Measurements from ENCODE around the gene GABARAPL2.

DNA sequence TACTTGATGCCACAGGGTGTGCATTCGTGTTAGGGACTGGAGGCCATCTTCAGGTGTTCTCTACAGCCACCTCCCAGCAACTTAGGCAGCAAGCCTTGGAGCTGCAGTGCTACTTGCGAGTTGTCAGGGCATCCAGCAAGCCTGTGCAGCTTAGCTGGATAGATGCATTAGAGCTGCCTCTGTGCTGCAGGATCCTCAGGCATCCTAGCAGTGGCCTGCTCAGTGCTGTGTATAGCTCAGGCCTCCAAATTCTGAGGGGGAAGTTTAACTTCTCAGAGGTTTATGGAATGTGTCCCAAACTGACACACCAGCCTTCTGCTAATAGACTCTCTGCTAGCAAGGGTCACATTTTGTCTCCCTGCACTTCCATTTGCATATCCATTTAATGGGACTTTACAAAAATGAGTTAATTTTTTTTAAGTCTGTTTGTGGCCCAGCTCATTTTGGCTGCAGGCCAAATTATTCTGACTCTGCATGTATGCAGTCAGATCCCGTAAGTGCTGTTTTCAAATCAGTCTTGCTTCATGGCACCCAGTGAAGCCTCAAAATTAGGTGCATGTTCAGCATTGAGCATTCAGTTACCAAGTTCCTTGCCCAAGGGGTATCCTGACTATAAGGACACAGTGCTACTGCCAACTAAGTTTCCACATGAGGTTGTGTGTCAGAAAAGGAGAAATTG, 6.8 kb downstream of the GABARAPL2 start:
- TF ChIP-seq POLR2A (IDR thresholded peaks at IDR 0.05): no peak
- TF ChIP-seq, protein P1, sequence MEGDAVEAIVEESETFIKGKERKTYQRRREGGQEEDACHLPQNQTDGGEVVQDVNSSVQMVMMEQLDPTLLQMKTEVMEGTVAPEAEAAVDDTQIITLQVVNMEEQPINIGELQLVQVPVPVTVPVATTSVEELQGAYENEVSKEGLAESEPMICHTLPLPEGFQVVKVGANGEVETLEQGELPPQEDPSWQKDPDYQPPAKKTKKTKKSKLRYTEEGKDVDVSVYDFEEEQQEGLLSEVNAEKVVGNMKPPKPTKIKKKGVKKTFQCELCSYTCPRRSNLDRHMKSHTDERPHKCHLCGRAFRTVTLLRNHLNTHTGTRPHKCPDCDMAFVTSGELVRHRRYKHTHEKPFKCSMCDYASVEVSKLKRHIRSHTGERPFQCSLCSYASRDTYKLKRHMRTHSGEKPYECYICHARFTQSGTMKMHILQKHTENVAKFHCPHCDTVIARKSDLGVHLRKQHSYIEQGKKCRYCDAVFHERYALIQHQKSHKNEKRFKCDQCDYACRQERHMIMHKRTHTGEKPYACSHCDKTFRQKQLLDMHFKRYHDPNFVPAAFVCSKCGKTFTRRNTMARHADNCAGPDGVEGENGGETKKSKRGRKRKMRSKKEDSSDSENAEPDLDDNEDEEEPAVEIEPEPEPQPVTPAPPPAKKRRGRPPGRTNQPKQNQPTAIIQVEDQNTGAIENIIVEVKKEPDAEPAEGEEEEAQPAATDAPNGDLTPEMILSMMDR (IDR thresholded peaks at IDR 0.05): no peak

Data from adrenal gland (tissue), 5 donors.